Measurements from ENCODE around the gene SLC12A2. TPM values are rescaled to one million over a fixed set of nuclear protein-coding genes. Genes with fewer than 3 reads are reported as not detected.

SLC12A2 gene
- total and polyA plus RNA-seq, 2 donors (not counting 1 experiment from before 2014, with no cell fraction given): 3.1 to 28.7 TPM

- POLR2A ChIA-PET: no interaction called here
- Histone ChIP-seq H2AFZ (ENCODE audit: insufficient read depth, low read depth, low read length, poor library complexity, severe bottlenecking) (no peak overlapping the region), H3K27me3 (replicated peaks in 1 of 4; ENCODE audit: control extremely low read depth in 1 of 4, control insufficient read depth in 3 of 4, insufficient read depth in 4 of 4, low read length in 3 of 4) (no peaks in the 10 kb centered on the region), H3K79me2 (ENCODE audit: control insufficient read depth, insufficient read depth, low read length) (no peaks in the 10 kb centered on the region), H3K36me3 (replicated peaks in 1 of 2; ENCODE audit: control extremely low read depth in 1 of 2, control insufficient read depth in 1 of 2, extremely low read depth in 1 of 2, insufficient read depth in 2 of 2, low read length in 1 of 2) (no peaks in the 10 kb centered on the region), H4K20me1 (ENCODE audit: control insufficient read depth, insufficient read depth, low read length, poor library complexity, severe bottlenecking) (no peaks in the 10 kb centered on the region), H3K27ac (ENCODE audit: low read length in 2 of 2) (no peak overlapping the region), H3K4me2 (replicated peaks; ENCODE audit: low read depth, low read length, poor library complexity, severe bottlenecking) (no peak overlapping the region), H3K4me1 (ENCODE audit: control insufficient read depth in 2 of 2, insufficient read depth in 2 of 2, low read length in 2 of 2) (peaks cover 0 to 4% of the 10 kb centered on the region in 2 donors), H3K4me3 (ENCODE audit: control extremely low read depth in 1 of 5, extremely low read depth in 1 of 5, insufficient read depth in 1 of 5, low read depth in 2 of 5, low read length in 4 of 5) (no peak overlapping the region), H3K9me3 (ENCODE audit: control extremely low read depth in 1 of 3, control insufficient read depth in 2 of 3, insufficient read depth in 1 of 3, low read length in 2 of 3) (no peaks in the 10 kb centered on the region), H3K9ac (ENCODE audit: low read length) (no peak overlapping the region)
- WGBS (ENCODE audit: insufficient coverage): 100% methylated on average over 1 of the region's 1 CpG
- Mint-ChIP-seq H3K27ac (no peak overlapping the region), H3K4me3 (no peak overlapping the region), H3K9me3 (ENCODE audit: insufficient read depth) (peaks cover 3% of the 10 kb centered on the region), H3K27me3 (no peaks in the 10 kb centered on the region), H3K4me1 (peaks cover 23% of the 10 kb centered on the region)
- intact Hi-C loops (cut with micrococcal nuclease): no loop called here
- DNase-seq: no peak
- CTCF ChIA-PET: no interaction called here
- no peak for TF ChIP-seq EZH2 (IDR thresholded peaks at IDR 0.05; ENCODE audit: borderline replicate concordance, insufficient read depth, low read depth, low read length, poor library complexity, severe bottlenecking)
- TF ChIP-seq, protein P1, sequence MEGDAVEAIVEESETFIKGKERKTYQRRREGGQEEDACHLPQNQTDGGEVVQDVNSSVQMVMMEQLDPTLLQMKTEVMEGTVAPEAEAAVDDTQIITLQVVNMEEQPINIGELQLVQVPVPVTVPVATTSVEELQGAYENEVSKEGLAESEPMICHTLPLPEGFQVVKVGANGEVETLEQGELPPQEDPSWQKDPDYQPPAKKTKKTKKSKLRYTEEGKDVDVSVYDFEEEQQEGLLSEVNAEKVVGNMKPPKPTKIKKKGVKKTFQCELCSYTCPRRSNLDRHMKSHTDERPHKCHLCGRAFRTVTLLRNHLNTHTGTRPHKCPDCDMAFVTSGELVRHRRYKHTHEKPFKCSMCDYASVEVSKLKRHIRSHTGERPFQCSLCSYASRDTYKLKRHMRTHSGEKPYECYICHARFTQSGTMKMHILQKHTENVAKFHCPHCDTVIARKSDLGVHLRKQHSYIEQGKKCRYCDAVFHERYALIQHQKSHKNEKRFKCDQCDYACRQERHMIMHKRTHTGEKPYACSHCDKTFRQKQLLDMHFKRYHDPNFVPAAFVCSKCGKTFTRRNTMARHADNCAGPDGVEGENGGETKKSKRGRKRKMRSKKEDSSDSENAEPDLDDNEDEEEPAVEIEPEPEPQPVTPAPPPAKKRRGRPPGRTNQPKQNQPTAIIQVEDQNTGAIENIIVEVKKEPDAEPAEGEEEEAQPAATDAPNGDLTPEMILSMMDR (IDR thresholded peaks at IDR 0.05): no peak
- ATAC-seq (ENCODE audit: low read depth): no peak
Observed at GRCh38 chr5:128036950-128037349, 46.6 kb upstream of the SLC12A2 start.

GRCh38 chr5:128038643-128039042, 44.9 kb upstream of the SLC12A2 start:
- no peak overlapping the region for H2AFZ ChIP-seq (ENCODE audit: insufficient read depth, low read depth, low read length, poor library complexity, severe bottlenecking)
- TF ChIP-seq, protein P1 (IDR thresholded peaks at IDR 0.05): no peak
- TF ChIP-seq EZH2 (IDR thresholded peaks at IDR 0.05; ENCODE audit: borderline replicate concordance, insufficient read depth, low read depth, low read length, poor library complexity, severe bottlenecking): no peak
- H3K4me1 ChIP-seq (ENCODE audit: control insufficient read depth in 2 of 2, insufficient read depth in 2 of 2, low read length in 2 of 2): peaks cover 0 to 4% of the 10 kb centered on the region in 2 donors
- peaks cover 19% of the 10 kb centered on the region for H3K4me1 Mint-ChIP-seq
- H3K9me3 Mint-ChIP-seq (ENCODE audit: insufficient read depth): peaks cover 3% of the 10 kb centered on the region
- H3K79me2 ChIP-seq (ENCODE audit: control insufficient read depth, insufficient read depth, low read length): no peaks in the 10 kb centered on the region
- H3K27me3 Mint-ChIP-seq: no peaks in the 10 kb centered on the region
- POLR2A ChIA-PET: no interaction called here
- H3K27ac ChIP-seq (ENCODE audit: low read length in 2 of 2): no peak overlapping the region
- no peak overlapping the region for H3K4me2 ChIP-seq (replicated peaks; ENCODE audit: low read depth, low read length, poor library complexity, severe bottlenecking)
- intact Hi-C loops (cut with micrococcal nuclease): no loop called here
- no peak for ATAC-seq (ENCODE audit: low read depth)
- no peak overlapping the region for H3K4me3 ChIP-seq (ENCODE audit: control extremely low read depth in 1 of 5, extremely low read depth in 1 of 5, insufficient read depth in 1 of 5, low read depth in 2 of 5, low read length in 4 of 5)
- no peak overlapping the region for H3K27ac Mint-ChIP-seq
- DNase-seq: no peak
- no peaks in the 10 kb centered on the region for H4K20me1 ChIP-seq (ENCODE audit: control insufficient read depth, insufficient read depth, low read length, poor library complexity, severe bottlenecking)
- H3K36me3 ChIP-seq (replicated peaks in 1 of 2; ENCODE audit: control extremely low read depth in 1 of 2, control insufficient read depth in 1 of 2, extremely low read depth in 1 of 2, insufficient read depth in 2 of 2, low read length in 1 of 2): peaks cover 0 to 6% of the 10 kb centered on the region in 2 experiments
- CTCF ChIA-PET: no interaction called here
- H3K9ac ChIP-seq (ENCODE audit: low read length): no peak overlapping the region
- no peaks in the 10 kb centered on the region for H3K27me3 ChIP-seq (replicated peaks in 1 of 4; ENCODE audit: control extremely low read depth in 1 of 4, control insufficient read depth in 3 of 4, insufficient read depth in 4 of 4, low read length in 3 of 4)
- H3K4me3 Mint-ChIP-seq: no peak overlapping the region
- H3K9me3 ChIP-seq (ENCODE audit: control extremely low read depth in 1 of 3, control insufficient read depth in 2 of 3, insufficient read depth in 1 of 3, low read length in 2 of 3): no peaks in the 10 kb centered on the region
